Ecto neural progenitor cell (in vitro differentiated cells): ENCODE data around the gene APCDD1L.

Source experiments
- DNase-seq: peaks from one replicate; pipeline ENCODE4 v3.0.0-alpha.2; 2018; ENCODE audit warnings: low spot score

Gene APCDD1L

DNA sequence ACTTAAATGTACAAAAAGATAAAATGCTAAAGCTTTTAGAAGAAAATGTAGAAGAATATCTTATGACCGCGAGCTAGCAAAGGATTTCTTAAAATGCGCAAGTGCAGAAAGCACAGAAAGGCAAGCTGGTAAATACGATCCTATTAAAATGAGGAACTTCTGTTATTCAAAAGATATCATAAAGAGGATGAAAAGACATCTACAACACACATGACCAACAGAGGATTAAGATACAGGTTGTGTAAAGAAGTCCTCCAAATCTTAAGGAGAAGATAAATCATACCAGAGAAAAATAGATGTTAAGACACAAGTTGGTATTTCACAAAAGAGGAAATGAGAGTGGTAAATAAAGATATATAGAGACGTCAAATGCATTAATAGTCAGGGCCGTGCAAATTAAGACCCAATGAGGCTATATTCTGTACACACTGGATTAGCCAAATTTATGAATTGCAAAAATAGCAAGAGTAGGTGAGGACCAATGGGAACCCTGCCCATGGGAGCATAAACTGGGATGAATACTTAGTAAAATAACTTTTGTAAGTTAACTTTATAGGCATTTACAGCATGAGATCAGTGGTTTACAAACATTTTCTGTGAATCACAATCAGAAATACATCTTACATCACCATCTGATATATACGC is 23.0 kb downstream of the APCDD1L start:
- DNase-seq, result no peak

DNA sequence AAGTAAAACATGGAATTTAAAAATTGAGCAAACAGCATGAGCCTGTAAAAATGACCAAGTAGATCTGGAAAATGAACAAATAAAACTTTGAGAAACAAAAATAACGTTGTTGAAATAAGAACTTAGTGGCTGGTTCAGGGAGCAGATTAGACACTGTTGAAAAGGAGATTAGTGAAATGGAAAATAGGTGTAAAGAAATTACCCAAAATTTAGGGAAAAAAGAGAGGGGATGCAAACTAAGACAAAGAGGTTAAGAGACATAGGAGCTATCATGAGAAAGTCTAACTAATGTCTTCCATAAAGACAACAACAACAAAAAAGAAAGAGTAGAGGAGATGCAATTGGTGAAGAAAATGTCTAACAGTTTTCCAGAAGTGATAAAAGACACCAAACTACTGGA is 29.0 kb downstream of the APCDD1L start:
- DNase-seq, result no peak

DNA sequence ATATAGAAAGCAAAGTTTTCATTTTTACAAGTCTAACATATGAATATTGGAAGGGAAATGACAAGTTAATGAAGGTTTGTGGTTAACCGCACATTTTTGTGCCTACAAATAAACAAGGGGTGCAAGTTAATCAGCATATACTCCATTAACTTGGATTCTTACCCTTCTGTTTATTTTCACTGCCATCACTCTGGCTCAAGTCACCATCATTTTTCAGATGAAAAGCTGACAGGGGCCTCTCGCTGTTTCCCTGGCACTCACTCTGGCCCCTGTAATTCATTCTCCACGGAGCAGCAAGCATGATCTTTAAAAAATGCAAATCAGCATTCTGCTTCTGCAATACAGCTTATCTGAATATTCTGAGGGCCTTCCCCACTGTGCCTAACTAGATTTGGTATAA is 29.8 kb downstream of the APCDD1L start:
- DNase-seq, result no peak

DNA sequence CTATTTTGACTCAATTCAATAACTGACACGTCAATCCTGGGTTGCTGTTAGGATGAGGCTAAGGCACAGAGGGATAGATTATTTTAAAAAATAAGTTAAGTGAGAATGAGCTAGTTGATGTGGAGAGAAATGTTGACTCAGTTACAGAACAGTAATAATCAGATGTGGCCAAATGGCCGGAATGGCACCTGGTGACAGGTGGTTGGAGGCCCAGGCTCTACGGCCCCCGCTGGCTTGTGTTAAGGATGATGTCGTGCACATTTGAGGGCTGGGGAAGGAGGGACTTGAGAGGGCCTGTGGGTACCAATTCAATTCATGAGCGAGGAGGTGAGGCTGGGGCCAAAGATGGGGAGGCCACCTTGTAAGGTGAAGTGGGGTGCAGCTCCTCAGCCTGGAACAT is 31.7 kb downstream of the APCDD1L start:
- no peak for DNase-seq

DNA sequence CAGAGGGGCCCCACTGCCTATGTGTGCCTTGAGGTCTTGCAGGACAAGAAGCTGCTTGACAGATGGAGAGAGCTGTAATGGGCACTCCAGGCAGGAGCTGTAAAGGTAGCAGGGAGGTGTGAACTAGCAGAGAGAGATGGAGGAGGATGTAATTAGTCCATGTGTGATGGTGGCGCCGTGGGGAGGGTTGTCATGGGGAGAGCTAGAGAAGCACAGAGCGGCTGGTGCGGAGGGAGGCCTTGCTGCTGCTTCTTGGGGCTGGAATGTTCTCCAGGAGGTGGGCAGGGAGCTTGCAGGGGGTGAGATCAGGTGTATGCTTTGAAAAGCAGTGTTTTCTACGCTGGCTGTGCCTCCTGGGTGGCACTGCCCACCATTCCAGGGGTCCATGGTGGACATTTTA is 32.1 kb downstream of the APCDD1L start:
- DNase-seq, result no peak

DNA sequence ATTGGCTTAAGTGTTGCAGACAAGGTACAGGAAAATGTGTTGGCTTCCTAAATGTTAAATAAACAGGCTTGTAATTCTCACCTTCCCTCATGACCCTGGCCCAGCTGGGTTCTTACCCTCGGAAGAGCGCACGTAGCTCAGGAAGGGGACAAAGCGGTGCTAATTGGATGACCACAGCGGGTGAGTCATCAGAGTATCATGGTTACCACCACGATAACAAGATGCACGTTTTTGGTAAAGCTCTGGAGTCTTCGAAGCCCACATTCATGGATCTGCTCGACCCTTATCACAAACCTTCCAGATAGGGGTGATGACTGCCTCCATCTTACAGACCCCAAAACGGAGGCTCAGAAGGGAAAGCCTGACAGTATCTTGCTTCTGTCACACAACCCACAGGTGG is 32.8 kb downstream of the APCDD1L start:
- DNase-seq, result no peak

DNA sequence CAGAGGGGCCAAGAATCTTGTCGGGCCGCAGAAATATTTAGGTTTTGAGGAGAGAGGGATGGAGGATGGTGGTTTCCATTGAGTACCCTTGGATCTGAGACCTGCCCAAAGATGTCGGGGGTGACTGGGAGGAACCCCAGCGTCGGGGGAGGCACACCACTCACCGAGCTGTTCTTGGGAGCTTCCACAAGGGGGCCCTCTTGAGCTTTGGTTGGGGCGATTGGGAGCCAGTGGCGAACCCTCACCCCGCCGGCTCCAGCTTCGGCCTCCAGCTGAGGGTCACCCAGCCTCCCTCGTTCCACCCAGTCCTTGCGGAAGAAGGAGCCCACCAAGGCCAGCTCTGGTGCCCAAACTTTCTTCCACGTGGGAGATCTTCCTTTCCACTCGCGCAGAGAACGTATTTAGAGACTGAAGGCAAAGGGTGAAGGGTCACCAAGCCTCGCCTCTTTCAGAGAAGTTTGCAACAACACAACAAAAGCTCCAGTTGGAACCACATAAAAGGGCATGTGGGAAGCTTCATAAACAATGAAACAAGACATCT is 33.6 kb downstream of the APCDD1L start:
- DNase-seq, result peak; percentile 82

DNA sequence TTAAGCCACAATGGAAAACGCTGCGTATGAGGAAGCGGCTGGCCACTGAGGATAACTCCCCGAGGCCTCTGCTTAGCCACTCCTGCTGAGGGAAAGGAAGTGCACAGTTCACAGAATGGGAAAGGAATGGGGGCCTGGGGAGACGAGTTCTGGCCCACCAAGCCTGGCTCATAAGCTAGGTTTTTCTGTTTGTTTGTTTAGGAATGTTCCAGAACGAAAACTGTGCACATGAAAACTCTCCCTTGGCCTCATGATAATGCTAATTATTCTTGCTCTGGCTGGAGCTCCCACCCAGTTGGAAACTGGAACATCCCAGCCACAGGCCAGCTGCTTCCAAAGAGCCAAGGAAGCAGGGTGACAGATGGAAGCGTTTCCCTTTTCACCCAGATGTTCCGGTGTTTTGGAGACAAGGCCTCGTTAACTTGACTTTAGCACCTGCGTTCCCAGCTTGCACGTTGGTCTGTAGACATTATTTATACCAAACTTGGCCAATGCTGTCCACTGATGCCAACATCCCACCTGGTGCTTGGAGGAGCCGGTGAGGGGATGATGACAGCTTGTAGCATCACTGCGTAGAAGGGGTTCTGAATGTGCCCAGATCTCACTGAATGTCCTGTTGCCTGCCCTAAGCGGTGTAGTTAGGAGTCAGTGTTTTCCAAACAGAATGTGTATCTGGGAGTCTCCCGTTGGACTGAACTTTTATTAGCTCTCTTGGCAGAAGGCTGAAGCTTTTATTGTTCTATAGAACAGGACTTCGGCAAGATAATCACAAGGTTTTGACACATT is 34.5 kb downstream of the APCDD1L start:
- no peak for DNase-seq

DNA sequence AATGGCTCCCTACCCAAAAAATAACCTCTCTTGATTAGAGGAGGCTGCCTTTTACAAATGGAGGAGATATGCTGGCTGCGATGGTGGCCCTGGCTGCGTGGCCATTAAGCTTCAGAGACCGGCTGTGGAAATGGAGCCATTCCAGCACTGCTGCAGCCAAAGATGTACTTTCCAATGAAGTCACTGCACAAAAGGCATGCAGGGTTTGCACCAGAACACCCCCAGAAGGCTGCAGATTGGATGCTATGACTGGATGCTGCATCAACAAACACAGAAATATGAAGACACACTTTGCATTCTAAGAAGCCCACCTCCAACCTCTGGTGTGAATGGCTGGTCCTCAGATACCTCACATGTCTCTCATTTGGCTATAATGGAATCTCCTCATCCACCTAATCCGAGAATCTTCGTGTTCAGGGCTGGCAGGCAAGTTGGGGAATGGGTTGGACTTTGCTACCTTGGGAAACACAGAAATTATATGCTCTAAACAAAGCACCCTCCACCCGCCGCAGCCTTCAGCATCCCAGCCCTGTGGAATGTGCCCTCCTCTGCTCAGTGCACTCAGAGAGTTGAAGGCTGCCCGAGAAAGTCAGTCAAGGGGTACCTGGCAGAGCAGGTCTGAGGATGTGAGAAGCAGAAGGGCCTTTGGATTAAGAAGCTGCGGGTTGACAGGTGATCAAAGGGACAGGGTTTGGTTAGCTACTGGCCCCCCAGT is 35.3 kb downstream of the APCDD1L start:
- DNase-seq, result peak; percentile 20

DNA sequence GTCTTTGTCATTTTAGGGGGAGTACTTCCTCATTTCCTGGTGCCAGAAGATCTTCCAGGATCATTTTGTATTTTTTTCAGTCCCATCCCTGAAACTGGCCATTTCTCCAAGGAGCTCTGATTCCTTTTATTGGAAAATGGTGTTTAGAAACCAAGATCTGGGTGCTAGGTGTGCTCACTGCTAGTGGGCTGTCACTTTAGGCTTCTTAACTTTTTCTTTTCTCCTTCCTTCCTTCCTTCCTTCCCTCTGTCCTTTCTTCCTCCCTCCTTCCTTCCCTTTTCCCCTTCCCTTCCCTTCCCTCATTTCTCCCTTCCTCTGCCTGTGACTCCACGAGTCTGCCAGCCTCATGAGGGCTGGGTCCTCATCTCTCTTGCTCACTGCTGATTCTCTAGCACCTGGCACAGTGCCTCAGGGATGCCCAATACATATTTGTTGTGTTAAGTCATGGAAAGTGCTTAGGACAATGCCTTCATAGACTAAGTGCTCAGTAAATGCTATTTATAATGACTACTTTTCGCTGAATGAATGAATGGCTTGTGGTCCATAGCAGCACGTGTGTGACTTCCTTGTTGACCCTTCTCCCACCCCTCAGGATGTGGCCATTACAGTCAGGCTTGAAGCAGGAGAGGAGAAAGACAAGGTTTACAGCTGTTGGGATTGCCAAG is 36.9 kb downstream of the APCDD1L start:
- no peak for DNase-seq

DNA sequence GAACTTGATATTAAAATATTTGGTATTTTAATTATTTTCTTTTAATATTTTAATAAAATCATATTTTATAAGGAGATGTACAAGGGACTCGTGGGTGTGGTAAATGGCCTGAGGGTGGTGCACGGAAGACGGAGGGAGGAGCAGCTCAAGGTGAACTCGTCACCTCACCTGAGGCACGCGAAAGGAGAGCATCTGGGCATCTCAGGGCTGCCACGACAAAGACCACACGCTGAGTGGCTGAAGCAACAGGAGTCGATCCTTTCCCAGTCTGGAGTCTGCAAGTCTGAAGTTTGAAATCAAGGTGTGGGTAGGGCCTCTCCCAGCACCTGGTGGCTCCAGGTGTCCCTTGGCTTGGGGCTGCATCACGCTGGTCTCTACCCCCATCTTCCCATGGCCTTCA is 39.7 kb downstream of the APCDD1L start:
- DNase-seq, result peak; percentile 14

DNA sequence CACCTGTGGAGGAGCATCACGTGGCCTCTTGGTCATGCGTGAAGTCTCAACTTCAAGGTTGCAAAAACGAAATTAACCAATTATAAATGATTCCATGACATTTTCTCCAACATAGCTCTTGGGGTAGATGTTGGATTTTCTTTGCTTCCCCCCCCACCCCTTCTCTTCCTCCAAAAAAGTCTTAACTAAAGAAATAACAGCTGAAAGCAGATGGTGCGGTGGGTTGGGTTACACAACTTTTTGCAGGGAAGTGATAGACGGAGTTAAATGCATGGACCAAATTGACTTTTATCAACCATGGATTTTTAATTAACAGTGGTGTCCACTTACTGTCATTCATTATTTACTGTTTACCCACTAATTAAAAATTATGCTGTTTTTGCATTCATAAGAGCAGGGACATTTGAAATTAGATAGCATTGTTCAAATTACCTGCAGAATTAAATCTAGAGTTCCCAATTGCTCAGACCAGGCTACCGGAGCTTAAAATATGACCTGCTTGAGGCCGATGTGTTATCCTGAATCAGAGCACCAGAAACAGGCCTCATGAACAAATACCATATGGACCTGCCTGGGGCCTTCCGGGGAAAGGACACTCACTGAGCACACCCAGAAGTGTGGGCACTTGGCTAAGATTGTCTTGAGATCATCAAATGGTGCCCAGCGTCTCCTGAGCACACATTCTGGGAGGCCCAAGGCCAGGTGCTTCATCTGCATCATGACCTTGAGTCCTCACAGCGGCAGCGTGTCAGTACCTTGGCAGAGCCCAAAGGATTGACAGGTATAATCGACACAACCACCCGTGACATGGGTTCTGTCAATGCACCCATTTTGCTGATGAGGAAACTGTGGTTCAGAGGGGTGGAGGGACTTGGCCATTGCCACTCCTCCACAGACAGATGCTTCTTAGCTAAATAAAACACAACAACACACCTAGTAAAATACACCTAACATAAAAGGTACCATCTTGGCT is 41.5 kb downstream of the APCDD1L start:
- peak; percentile 22 for DNase-seq

DNA sequence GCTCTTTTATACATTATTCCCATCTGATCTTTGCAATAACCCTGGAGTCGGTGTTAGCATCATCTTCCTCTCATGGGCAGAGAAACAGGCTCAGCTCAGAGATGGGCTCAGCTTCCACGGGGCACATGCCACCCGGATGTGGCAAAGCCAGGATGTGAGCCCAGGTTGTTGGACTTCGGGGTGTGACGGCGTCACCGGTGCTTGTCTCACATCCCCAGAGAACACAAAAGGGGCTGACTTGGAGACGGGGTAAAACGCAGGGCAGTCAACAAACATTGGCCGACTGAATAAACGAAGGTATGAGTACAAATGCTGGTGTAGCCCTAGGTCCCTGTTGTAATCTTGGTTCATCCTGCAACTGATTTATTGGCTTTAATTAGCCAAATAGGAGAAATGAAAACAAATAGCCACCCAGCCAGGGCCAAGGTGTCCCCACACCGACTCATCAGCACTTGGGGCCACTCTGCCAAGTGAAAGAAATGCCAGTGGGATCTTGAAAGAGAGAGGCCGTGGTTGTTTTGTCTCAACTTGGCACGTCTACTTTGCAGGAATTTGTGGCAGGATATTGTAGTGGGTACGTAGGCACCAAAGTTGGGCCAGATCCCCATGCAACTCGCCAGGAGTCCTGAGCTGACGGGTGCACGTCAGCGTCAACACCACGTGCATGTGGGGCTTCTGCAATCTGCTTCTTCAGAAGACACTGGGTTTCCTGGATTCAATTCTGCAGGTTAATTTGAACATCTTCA is 42.8 kb downstream of the APCDD1L start:
- peak; percentile 20 for DNase-seq

DNA sequence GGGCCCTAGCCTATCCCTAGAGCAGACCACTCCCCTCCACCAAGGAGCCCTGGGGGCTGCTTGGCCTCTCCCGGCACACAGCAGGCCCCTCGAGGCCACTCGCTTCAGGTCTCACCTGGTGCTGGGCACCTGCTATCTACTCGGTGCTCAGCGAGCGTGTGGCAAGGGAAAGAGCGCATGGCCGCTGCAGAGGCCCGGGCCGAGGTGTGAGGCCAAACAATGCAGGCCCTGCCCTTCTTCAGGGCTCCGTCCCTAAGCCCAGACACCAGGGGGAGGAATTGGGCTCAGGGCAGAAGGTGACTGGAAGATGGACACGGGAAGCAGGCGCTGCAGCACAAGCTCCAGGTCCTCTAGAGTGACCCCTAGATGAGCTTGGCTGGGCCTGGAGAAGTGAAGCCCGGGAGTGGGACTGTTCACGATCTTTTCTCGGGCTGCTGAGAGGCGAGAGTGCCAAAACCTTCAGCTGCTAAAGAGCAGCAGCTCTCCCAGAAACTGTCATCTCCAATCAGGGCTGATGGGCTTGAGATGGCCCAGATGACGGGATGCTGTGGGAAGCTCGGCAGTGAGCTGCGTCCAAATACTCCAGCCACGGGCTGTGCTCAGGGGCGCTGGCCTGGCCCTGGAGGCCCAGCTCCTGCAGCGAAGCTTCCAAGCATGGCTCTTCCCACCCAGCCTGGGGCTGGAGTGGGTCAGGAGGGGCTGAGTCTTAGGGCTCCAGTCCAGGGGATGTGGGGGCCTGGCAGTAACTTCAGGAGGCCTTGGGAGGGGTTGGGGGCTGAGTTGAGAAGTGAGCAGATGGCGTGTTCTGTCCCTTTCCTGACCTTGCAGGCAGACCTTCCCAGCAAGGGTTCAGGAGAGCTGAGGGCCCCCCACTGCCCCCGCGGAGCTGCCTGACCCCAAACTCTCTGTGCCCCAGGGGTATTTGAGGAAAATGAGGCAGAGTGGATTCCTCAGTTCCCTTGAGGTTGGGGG is 43.7 kb downstream of the APCDD1L start:
- DNase-seq, result peak; percentile 22

DNA sequence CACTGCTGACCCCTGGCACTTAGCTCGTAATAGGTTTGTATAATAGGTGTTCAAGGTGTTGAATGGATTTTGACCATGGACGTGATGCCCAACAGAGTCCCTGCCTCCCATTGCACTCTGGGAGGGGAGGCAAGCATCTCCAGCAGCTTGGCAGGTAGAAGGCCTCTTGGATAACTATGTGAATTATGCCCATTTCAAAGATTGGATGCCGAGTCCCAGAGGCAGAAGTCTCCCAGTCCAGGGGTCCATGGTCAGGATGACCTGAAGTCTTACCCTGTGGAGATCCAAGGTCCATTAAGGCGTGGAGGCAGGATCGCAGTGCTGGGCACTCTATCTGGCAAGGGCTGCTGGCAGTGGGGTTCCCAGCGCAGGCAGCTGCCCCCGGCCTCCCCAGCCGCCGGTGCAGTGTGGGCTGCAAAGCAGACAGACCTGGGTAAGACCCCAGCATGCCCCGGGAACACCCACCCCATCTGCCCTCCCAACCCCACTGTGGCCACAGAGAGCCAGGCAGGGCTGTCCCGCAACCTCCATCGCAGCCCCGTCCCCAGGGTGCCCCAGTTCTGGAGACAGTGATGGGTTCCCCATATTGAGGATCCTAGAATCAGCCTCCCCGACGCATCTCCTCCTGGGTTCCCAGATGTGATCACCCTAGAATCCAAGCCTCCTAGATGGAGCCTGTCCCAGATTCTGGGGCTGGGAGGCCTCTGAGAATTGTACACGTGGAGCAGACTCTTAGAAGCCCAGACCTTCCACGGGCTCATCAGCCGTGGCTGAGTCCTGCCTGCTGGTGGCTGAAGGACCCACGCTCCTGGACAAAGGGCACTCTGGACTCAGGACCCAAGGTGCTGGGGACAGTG is 44.6 kb downstream of the APCDD1L start:
- DNase-seq, result peak; percentile 40

DNA sequence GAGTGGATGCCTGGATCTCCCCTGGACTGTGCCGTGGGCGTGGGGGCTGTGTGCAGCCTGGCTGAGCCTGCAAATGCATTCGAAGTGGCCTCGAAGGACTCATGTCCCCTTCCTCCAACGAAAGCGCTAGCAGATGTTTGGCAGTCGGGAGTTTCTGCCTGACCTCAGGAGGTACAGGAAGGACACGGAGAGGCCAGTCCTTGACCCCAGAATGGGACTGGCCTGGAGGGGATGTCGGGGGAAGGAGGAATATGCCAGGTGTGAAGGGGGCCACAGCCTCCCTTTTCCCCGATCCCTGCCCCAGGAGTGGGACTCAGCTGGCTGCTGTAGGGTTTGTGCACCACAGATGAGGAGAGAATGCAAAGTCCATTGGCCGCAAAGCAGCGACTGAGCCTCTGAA is 45.6 kb downstream of the APCDD1L start:
- peak; percentile 31 for DNase-seq

DNA sequence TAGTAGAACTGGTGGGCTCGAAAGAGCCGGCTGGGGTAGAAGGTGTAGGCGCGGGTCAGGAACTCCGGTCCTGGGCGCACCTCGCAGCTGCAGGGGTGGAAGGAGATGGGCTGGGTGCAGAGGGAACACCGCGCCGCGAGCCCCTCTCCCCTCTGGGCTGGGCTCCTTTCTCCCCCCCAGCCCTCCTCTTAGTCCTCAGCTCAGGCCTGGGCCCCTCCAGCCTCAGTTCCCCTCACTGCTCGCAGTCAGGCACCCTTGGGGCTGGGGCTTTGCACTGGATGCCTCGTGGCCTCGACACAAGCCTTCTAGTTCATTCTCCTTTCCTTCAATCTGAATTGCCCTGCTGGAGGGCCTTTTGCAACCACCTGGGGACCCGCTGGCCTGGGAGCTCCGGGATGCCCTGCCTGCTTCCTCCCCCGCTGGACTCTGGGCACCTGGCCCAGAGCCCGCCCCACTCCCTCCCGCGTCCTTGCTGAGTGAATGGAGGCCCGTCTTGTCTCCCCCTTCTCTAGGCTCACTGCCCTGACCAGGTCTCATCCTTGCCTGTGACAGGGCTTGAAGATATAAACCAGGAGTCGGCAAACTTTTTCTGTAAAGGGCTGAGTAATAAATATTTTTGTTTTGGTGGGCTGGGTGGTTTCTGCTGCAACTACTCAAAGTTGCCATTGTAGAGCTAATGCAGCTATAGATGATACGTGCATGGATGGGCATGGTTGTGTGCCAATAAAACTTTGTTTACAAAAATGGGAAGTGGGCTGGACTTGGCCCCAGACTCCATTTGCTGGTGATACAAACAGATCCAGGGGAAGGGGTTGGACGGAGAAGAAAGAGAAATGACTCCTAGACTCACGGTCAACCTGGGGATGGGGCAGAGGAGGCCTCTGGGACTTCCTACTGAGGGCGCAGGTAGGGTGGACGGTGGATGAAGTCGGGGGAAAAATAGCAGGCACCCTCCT is 47.3 kb downstream of the APCDD1L start:
- DNase-seq, result peak; percentile 34
